ENCODE results near the gene CMSS1.

Gene CMSS1

GRCh38 chr3:100141586-100141985, 323.9 kb downstream of the CMSS1 start:
- Histone ChIP-seq H3K9me3 (ENCODE audit: control extremely low read depth in 1 of 5, control insufficient read depth in 4 of 5, insufficient read depth in 2 of 5, low read depth in 1 of 5, low read length in 4 of 5) (peaks cover 0 to 13% (median 4%) of the 10 kb centered on the region in 5 experiments), H3K27ac (ENCODE audit: insufficient read depth in 1 of 2, low read depth in 1 of 2, low read length in 2 of 2, poor library complexity in 1 of 2, severe bottlenecking in 2 of 2) (no peak overlapping the region), H3K36me3 (ENCODE audit: control insufficient read depth in 4 of 4, insufficient read depth in 4 of 4, low read length in 3 of 4) (peaks cover 0 to 4% (median 0%) of the 10 kb centered on the region in 4 experiments), H3K4me1 (ENCODE audit: control extremely low read depth in 1 of 4, control insufficient read depth in 4 of 4, insufficient read depth in 4 of 4, low read length in 3 of 4) (peaks cover 0 to 5% (median 0%) of the 10 kb centered on the region in 4 experiments), H3K4me3 (ENCODE audit: control insufficient read depth in 1 of 7, extremely low read depth in 1 of 7, insufficient read depth in 4 of 7, low read depth in 2 of 7, low read length in 6 of 7) (no peak overlapping the region), H3K27me3 (replicated peaks in 2 of 5; ENCODE audit: control insufficient read depth in 4 of 5, insufficient read depth in 5 of 5, low read length in 4 of 5) (no peaks in the 10 kb centered on the region)
- POLR2A ChIA-PET = no interaction called here
- WGBS (ENCODE audit: insufficient coverage) = 100% methylated on average over 1 of the region's 1 CpG
- CTCF ChIA-PET = no interaction called here
- no peak for DNase-seq

DNA sequence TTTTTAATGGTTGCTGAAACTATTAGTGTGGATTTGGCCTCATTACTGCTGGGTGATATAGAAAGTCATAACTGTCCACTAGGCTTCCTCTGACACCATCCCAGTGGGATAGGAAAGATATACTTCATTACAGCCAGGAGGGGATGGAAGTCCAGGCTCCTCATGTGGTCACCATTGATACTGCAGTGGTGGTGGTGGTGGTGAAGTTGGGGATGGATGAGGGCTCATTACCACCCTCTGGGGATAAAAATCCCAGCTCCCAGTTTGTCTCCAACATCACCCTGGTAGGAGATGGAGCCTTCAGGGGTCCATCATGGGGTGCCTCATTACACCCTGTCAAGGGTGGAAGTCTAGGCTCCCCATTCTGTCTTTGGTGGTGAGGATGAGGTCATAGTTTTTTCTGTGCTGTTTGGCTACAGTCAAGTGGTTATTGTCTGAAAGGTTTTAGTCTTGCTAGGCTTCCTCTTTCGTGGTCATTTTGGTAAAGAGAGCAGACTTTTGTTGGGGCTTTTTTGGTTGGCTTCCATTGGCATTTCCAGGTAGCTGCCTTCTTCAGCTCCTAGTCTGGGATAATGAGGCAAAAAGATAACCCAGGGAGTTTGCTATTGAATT, 326.7 kb downstream of the CMSS1 start:
- WGBS (ENCODE audit: insufficient coverage) = 100% methylated on average over 1 of the region's 1 CpG
- Histone ChIP-seq H3K4me1 (ENCODE audit: control extremely low read depth in 1 of 4, control insufficient read depth in 4 of 4, insufficient read depth in 4 of 4, low read length in 3 of 4) (peaks cover 0 to 5% (median 0%) of the 10 kb centered on the region in 4 experiments), H3K27me3 (replicated peaks in 2 of 5; ENCODE audit: control insufficient read depth in 4 of 5, insufficient read depth in 5 of 5, low read length in 4 of 5) (no peaks in the 10 kb centered on the region), H3K27ac (ENCODE audit: insufficient read depth in 1 of 2, low read depth in 1 of 2, low read length in 2 of 2, poor library complexity in 1 of 2, severe bottlenecking in 2 of 2) (no peak overlapping the region), H3K36me3 (ENCODE audit: control insufficient read depth in 4 of 4, insufficient read depth in 4 of 4, low read length in 3 of 4) (peaks cover 0 to 11% (median 5%) of the 10 kb centered on the region in 4 experiments), H3K9me3 (ENCODE audit: control extremely low read depth in 1 of 5, control insufficient read depth in 4 of 5, insufficient read depth in 2 of 5, low read depth in 1 of 5, low read length in 4 of 5) (peaks cover 0 to 13% (median 4%) of the 10 kb centered on the region in 5 experiments), H3K4me3 (ENCODE audit: control insufficient read depth in 1 of 7, extremely low read depth in 1 of 7, insufficient read depth in 4 of 7, low read depth in 2 of 7, low read length in 6 of 7) (no peak overlapping the region)
- ChIA-PET CTCF (no interaction called here), POLR2A (interaction anchor here (0.5 kb wide), 1 partner anchor 404 kb away, joined by 3 read pairs; no protein-coding TSS in a partner anchor)
- peak in 2 of 3 donors; percentile 53 to 61 for DNase-seq

DNA sequence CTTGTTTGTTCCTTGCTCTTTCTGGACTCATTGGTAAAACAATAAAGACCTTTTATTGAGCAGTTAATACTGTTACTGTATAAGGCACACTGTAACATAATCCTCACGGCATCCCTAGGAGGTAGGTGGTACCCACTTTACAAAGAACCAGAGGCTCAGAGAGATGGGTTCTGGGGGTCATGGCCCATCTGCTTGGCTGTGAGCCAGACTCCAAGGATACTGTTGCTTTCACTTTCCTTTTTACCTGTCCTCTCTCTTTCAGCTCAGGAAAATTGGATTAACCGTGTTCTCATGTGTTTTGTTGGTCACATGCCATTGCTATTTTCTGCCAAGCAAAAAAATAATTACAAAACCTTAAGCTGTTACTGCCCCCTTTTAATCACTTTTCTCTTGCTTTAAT, 331.5 kb downstream of the CMSS1 start:
- peak in 2 of 3 donors; percentile 11 to 15 for DNase-seq
- 76% methylated on average over 2 of the region's 2 CpGs for WGBS (ENCODE audit: insufficient coverage)
- POLR2A ChIA-PET = no interaction called here
- no peak overlapping the region for H3K27ac ChIP-seq (ENCODE audit: insufficient read depth in 1 of 2, low read depth in 1 of 2, low read length in 2 of 2, poor library complexity in 1 of 2, severe bottlenecking in 2 of 2)
- peaks cover 2 to 26% (median 13%) of the 10 kb centered on the region in 4 experiments for H3K36me3 ChIP-seq (ENCODE audit: control insufficient read depth in 4 of 4, insufficient read depth in 4 of 4, low read length in 3 of 4)
- H3K9me3 ChIP-seq (ENCODE audit: control extremely low read depth in 1 of 5, control insufficient read depth in 4 of 5, insufficient read depth in 2 of 5, low read depth in 1 of 5, low read length in 4 of 5) = no peaks in the 10 kb centered on the region
- H3K27me3 ChIP-seq (replicated peaks in 2 of 5; ENCODE audit: control insufficient read depth in 4 of 5, insufficient read depth in 5 of 5, low read length in 4 of 5) = no peaks in the 10 kb centered on the region
- H3K4me3 ChIP-seq (ENCODE audit: control insufficient read depth in 1 of 7, extremely low read depth in 1 of 7, insufficient read depth in 4 of 7, low read depth in 2 of 7, low read length in 6 of 7) = no peak overlapping the region
- H3K4me1 ChIP-seq (ENCODE audit: control extremely low read depth in 1 of 4, control insufficient read depth in 4 of 4, insufficient read depth in 4 of 4, low read length in 3 of 4) = peaks cover 0 to 5% (median 0%) of the 10 kb centered on the region in 4 experiments
- CTCF ChIA-PET = interaction anchor here (1.4 kb wide), 1 partner anchor 19 kb away, joined by 4 read pairs; no protein-coding TSS in a partner anchor

- Histone ChIP-seq H3K27ac (ENCODE audit: insufficient read depth in 1 of 2, low read depth in 1 of 2, low read length in 2 of 2, poor library complexity in 1 of 2, severe bottlenecking in 2 of 2) (no peak overlapping the region), H3K4me1 (ENCODE audit: control extremely low read depth in 1 of 4, control insufficient read depth in 4 of 4, insufficient read depth in 4 of 4, low read length in 3 of 4) (peaks cover 0 to under 1% (median 0%) of the 10 kb centered on the region in 4 experiments), H3K4me3 (ENCODE audit: control insufficient read depth in 1 of 7, extremely low read depth in 1 of 7, insufficient read depth in 4 of 7, low read depth in 2 of 7, low read length in 6 of 7) (no peak overlapping the region), H3K36me3 (ENCODE audit: control insufficient read depth in 4 of 4, insufficient read depth in 4 of 4, low read length in 3 of 4) (peaks cover 2 to 26% (median 13%) of the 10 kb centered on the region in 4 experiments), H3K9me3 (ENCODE audit: control extremely low read depth in 1 of 5, control insufficient read depth in 4 of 5, insufficient read depth in 2 of 5, low read depth in 1 of 5, low read length in 4 of 5) (no peaks in the 10 kb centered on the region), H3K27me3 (replicated peaks in 2 of 5; ENCODE audit: control insufficient read depth in 4 of 5, insufficient read depth in 5 of 5, low read length in 4 of 5) (no peaks in the 10 kb centered on the region)
- WGBS (ENCODE audit: insufficient coverage) = 100% methylated on average over 6 of the region's 6 CpGs
- CTCF ChIA-PET = interaction anchor here (1.4 kb wide), 1 partner anchor 20 kb away, joined by 4 read pairs; no protein-coding TSS in a partner anchor
- POLR2A ChIA-PET = no interaction called here
- DNase-seq = no peak
Observed at GRCh38 chr3:100149713-100150415, 332.2 kb downstream of the CMSS1 start.

DNA sequence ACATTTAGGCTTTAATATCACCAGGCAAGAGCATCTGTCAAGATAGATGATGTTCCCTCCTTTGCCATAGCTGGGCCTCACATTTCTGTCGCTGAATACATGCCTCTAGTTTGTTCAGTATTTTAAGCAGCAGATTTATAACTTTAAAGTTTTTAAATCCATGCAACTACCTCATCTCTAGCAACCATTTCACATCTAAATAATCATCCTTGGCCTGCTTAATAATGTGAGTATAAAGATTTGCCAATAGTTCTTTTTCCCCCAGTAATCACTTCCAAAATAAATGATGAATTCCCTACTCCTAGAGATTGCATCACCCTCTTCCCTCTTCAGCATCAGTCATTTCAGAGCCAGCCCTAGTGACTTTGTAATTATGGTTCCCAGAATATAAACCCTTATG, 332.8 kb downstream of the CMSS1 start:
- no CpG with 5 or more reads among the region's 1 CpG for WGBS (ENCODE audit: insufficient coverage)
- Histone ChIP-seq H3K27ac (ENCODE audit: insufficient read depth in 1 of 2, low read depth in 1 of 2, low read length in 2 of 2, poor library complexity in 1 of 2, severe bottlenecking in 2 of 2) (no peak overlapping the region), H3K27me3 (replicated peaks in 2 of 5; ENCODE audit: control insufficient read depth in 4 of 5, insufficient read depth in 5 of 5, low read length in 4 of 5) (no peaks in the 10 kb centered on the region), H3K36me3 (ENCODE audit: control insufficient read depth in 4 of 4, insufficient read depth in 4 of 4, low read length in 3 of 4) (peaks cover 3 to 28% (median 16%) of the 10 kb centered on the region in 4 experiments), H3K4me3 (ENCODE audit: control insufficient read depth in 1 of 7, extremely low read depth in 1 of 7, insufficient read depth in 4 of 7, low read depth in 2 of 7, low read length in 6 of 7) (no peak overlapping the region), H3K4me1 (ENCODE audit: control extremely low read depth in 1 of 4, control insufficient read depth in 4 of 4, insufficient read depth in 4 of 4, low read length in 3 of 4) (no peaks in the 10 kb centered on the region), H3K9me3 (ENCODE audit: control extremely low read depth in 1 of 5, control insufficient read depth in 4 of 5, insufficient read depth in 2 of 5, low read depth in 1 of 5, low read length in 4 of 5) (peaks cover 0 to 6% (median 0%) of the 10 kb centered on the region in 5 experiments)
- POLR2A ChIA-PET = no interaction called here
- DNase-seq = no peak
- CTCF ChIA-PET = no interaction called here

DNA sequence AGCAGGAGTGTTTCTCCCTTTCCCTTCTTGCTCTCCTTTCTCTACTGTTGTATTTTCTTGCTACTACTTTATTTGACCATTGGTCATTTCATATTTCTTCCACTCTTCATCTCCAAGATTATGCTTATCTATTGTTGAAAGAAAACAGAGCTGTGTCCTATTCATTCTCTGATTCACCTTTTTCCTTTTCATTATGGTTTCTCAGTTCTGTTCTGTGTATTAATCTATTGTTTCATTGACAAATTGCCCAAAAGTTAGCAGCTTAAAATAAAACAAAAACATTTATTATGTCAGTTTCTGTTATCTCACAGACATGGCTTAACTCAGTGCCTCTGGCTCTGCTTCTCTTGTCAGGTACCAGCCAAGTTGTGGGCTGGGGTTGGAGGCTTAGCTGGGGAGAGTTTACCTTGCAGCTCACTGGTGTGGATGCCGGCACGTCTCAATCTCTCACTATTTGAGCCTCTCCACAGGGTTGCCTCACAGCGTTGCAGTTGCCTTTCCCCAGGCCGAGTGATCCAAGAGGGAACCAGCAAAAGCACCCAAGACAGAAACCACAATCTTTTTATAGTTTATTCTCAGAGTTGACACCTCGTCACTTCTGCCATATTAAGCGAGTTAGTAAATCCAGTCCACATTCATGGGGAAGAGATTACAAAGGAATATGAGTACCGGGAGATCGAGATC, 333.5 kb downstream of the CMSS1 start:
- no peak for DNase-seq
- H3K4me3 ChIP-seq (ENCODE audit: control insufficient read depth in 1 of 7, extremely low read depth in 1 of 7, insufficient read depth in 4 of 7, low read depth in 2 of 7, low read length in 6 of 7) = no peak overlapping the region
- 98% methylated on average over 8 of the region's 8 CpGs for WGBS (ENCODE audit: insufficient coverage)
- ChIA-PET POLR2A (no interaction called here), CTCF (interaction anchor here (1.7 kb wide), 1 partner anchor 11 kb away, joined by 3 read pairs; no protein-coding TSS in a partner anchor)
- H3K27ac ChIP-seq (ENCODE audit: insufficient read depth in 1 of 2, low read depth in 1 of 2, low read length in 2 of 2, poor library complexity in 1 of 2, severe bottlenecking in 2 of 2) = no peak overlapping the region
- peaks cover 3 to 28% (median 16%) of the 10 kb centered on the region in 4 experiments for H3K36me3 ChIP-seq (ENCODE audit: control insufficient read depth in 4 of 4, insufficient read depth in 4 of 4, low read length in 3 of 4)
- H3K4me1 ChIP-seq (ENCODE audit: control extremely low read depth in 1 of 4, control insufficient read depth in 4 of 4, insufficient read depth in 4 of 4, low read length in 3 of 4) = no peaks in the 10 kb centered on the region
- no peaks in the 10 kb centered on the region for H3K27me3 ChIP-seq (replicated peaks in 2 of 5; ENCODE audit: control insufficient read depth in 4 of 5, insufficient read depth in 5 of 5, low read length in 4 of 5)
- H3K9me3 ChIP-seq (ENCODE audit: control extremely low read depth in 1 of 5, control insufficient read depth in 4 of 5, insufficient read depth in 2 of 5, low read depth in 1 of 5, low read length in 4 of 5) = peaks cover 0 to 12% (median 2%) of the 10 kb centered on the region in 5 experiments
